ENCODE measurements around the gene PNN. TPM values are rescaled to one million over a fixed set of nuclear protein-coding genes. Genes with fewer than 3 reads are reported as not detected.
A peak's percentile ranks its signal among the peaks of the same experiment; 100 is the strongest.
"Not testable (repeated sequence)": the region's sequence is repeated elsewhere in the genome, so short reads cannot be mapped to it uniquely, and the experiment has no call there.

The PNN gene
- 10 to 100 TPM; 31.8 to 50.8 (median 47.4) TPM for total RNA-seq

- peak within 1 kb of the TSS; percentile 83 to 92 (median 88) for H3K4me3 ChIP-seq
- no peaks in the 10 kb centered on the region for H3K9me3 ChIP-seq
- H3K27ac ChIP-seq: peak within 1 kb of the TSS; percentile 95 to 98
- no peaks in the 10 kb centered on the region for H3K36me3 ChIP-seq
- TF ChIP-seq POLR2AphosphoS5 (IDR thresholded peaks at IDR 0.05): peak; percentile 91 to 97 (median 95)
- TF ChIP-seq CTCF (IDR thresholded peaks at IDR 0.05): peak in 2 of 3 donors; percentile 22 to 23
- peak; percentile 73 for TF ChIP-seq POLR2A (IDR thresholded peaks at IDR 0.05)
- intact Hi-C loops (cut with DNase I; ENCODE audit: low total_unique reads): loop anchor here (5.0 kb wide), 1 partner anchor 92 kb away; no protein-coding TSS in a partner anchor
- H3K4me1 ChIP-seq: peaks cover 0 to 8% of the 10 kb centered on the region in 2 donors
- H3K27me3 ChIP-seq: no peaks in the 10 kb centered on the region
- peak; percentile 96 to 98 for DNase-seq (ENCODE audit: low spot score in 2 of 2)
These were observed at the start of gene PNN for GRCh38 chr14:39174560-39175444. TSS of gene PNN (plus strand) at chr14:39175254. CDS start at chr14:39175280, 26 bp downstream.

- H3K4me1 ChIP-seq; H3K27me3 ChIP-seq; H3K36me3 ChIP-seq; DNase-seq (ENCODE audit: low spot score in 2 of 2); H3K4me3 ChIP-seq; intact Hi-C loops (cut with DNase I; ENCODE audit: low total_unique reads); H3K9me3 ChIP-seq; H3K27ac ChIP-seq: not testable (repeated sequence)
These were observed 37.2 kb upstream of the PNN start for GRCh38 chr14:39137835-39138234.

- no peak overlapping the region for H3K27ac ChIP-seq
- no peaks in the 10 kb centered on the region for H3K4me1 ChIP-seq
- H3K27me3 ChIP-seq: no peaks in the 10 kb centered on the region
- no peak for DNase-seq (ENCODE audit: low spot score in 2 of 2)
- no peaks in the 10 kb centered on the region for H3K9me3 ChIP-seq
- TF ChIP-seq POLR2A (IDR thresholded peaks at IDR 0.05) (no peak), POLR2AphosphoS5 (IDR thresholded peaks at IDR 0.05) (no peak), CTCF (IDR thresholded peaks at IDR 0.05) (no peak)
- H3K36me3 ChIP-seq: no peaks in the 10 kb centered on the region
- H3K4me3 ChIP-seq: no peak overlapping the region
- intact Hi-C loops (cut with DNase I; ENCODE audit: low total_unique reads): no loop called here
These were observed 36.6 kb upstream of the PNN start for GRCh38 chr14:39138440-39138839.

- Histone ChIP-seq H3K4me1 (no peaks in the 10 kb centered on the region), H3K27ac (no peak overlapping the region), H3K9me3 (no peaks in the 10 kb centered on the region), H3K27me3 (no peaks in the 10 kb centered on the region), H3K36me3 (no peaks in the 10 kb centered on the region), H3K4me3 (no peak overlapping the region)
- DNase-seq (ENCODE audit: low spot score in 2 of 2): no peak
- intact Hi-C loops (cut with DNase I; ENCODE audit: low total_unique reads): no loop called here
- TF ChIP-seq CTCF (IDR thresholded peaks at IDR 0.05): no peak
- no peak for TF ChIP-seq POLR2A (IDR thresholded peaks at IDR 0.05)
- no peak for TF ChIP-seq POLR2AphosphoS5 (IDR thresholded peaks at IDR 0.05)
These were observed 34.9 kb upstream of the PNN start for GRCh38 chr14:39140170-39140569.

GRCh38 chr14:39141623-39142022 is 33.4 kb upstream of the PNN start:
- DNase-seq (ENCODE audit: low spot score in 2 of 2); H3K4me3 ChIP-seq; intact Hi-C loops (cut with DNase I; ENCODE audit: low total_unique reads); H3K4me1 ChIP-seq; H3K27ac ChIP-seq; H3K27me3 ChIP-seq; H3K36me3 ChIP-seq; H3K9me3 ChIP-seq: not testable (repeated sequence)

GRCh38 chr14:39143226-39143625 is 31.8 kb upstream of the PNN start:
- intact Hi-C loops (cut with DNase I; ENCODE audit: low total_unique reads); H3K9me3 ChIP-seq; H3K27ac ChIP-seq; DNase-seq (ENCODE audit: low spot score in 2 of 2); H3K36me3 ChIP-seq; H3K4me1 ChIP-seq; H3K27me3 ChIP-seq; H3K4me3 ChIP-seq: not testable (repeated sequence)

Measured in breast epithelium (tissue), 4 donors.